OCI-M1 (cell line): ENCODE results near the gene ANKRD65.
"Not testable (repeated sequence)": the region's sequence is repeated elsewhere in the genome, so short reads cannot be mapped to it uniquely, and the experiment has no call there.

ENCODE experiments used
- DNase-seq: peaks from one replicate; lab custom pipeline; 2025; lab: John Stamatoyannopoulos, UW

Gene ANKRD65

GRCh38 chr1:1421147-1421906 lies at the start of gene ANKRD65:
TSS of gene ANKRD65 (minus strand) at chr1:1421276. CDS start at chr1:1421005, 271 bp downstream.
- no peak for DNase-seq

GRCh38 chr1:1468196-1468985 lies 47.3 kb upstream of the ANKRD65 start:
- not testable (repeated sequence) for DNase-seq

GRCh38 chr1:1463312-1463711 lies 42.2 kb upstream of the ANKRD65 start:
- DNase-seq = no peak

- no peak for DNase-seq
Measured at GRCh38 chr1:1462318-1462966, 41.4 kb upstream of the ANKRD65 start.

GRCh38 chr1:1461721-1462317 lies 40.7 kb upstream of the ANKRD65 start:
- DNase-seq = no peak

GRCh38 chr1:1460540-1461130 lies 39.6 kb upstream of the ANKRD65 start:
- DNase-seq = no peak

- not testable (repeated sequence) for DNase-seq
Measured at GRCh38 chr1:1459711-1460110, 38.6 kb upstream of the ANKRD65 start.

GRCh38 chr1:1459156-1459555 lies 38.1 kb upstream of the ANKRD65 start:
- DNase-seq = not testable (repeated sequence)

- DNase-seq = not testable (repeated sequence)
Measured at GRCh38 chr1:1456683-1457255, 35.7 kb upstream of the ANKRD65 start.

- not testable (repeated sequence) for DNase-seq
Measured at GRCh38 chr1:1455934-1456333, 34.9 kb upstream of the ANKRD65 start.

GRCh38 chr1:1455366-1455884 lies 34.3 kb upstream of the ANKRD65 start:
- DNase-seq = no peak

GRCh38 chr1:1454286-1455056 lies 33.4 kb upstream of the ANKRD65 start:
- DNase-seq = not testable (repeated sequence)

GRCh38 chr1:1452882-1453281 lies 31.8 kb upstream of the ANKRD65 start:
- DNase-seq = no peak

- not testable (repeated sequence) for DNase-seq
Measured at GRCh38 chr1:1452365-1452739, 31.3 kb upstream of the ANKRD65 start.

- DNase-seq = no peak
Measured at GRCh38 chr1:1451696-1452364, 30.8 kb upstream of the ANKRD65 start.

GRCh38 chr1:1450616-1451015 lies 29.5 kb upstream of the ANKRD65 start:
- DNase-seq = not testable (repeated sequence)

GRCh38 chr1:1449099-1449739 lies 28.1 kb upstream of the ANKRD65 start, which contains the start of gene ATAD3C:
TSS of gene ATAD3C (plus strand) at chr1:1449689. CDS start at chr1:1450684, 995 bp downstream.
- DNase-seq = no peak

GRCh38 chr1:1446631-1447030 lies 25.6 kb upstream of the ANKRD65 start:
- DNase-seq = not testable (repeated sequence)

- no peak for DNase-seq
Measured at GRCh38 chr1:1442069-1442770, 21.1 kb upstream of the ANKRD65 start.
